HL-60 (cell line): Measurements from ENCODE around the gene CSMD2.

ENCODE experiments used
- DNase-seq, 2 experiments: peaks; one replicate each; pipeline ENCODE4 v3.0.0-alpha.2; 2010 to 2020; ENCODE audit warnings: low read depth in 1 of 2, low spot score in 1 of 2
- H3K27ac ChIP-seq: fragments of 250-450 bp; sonication (Bioruptor Pico); replicated peaks from 2 replicates; pipeline ENCODE4 v1.5.1; 2020; ENCODE audit warnings: mild to moderate bottlenecking, moderate library complexity
- H3K27me3 ChIP-seq: fragments of 250-450 bp; sonication (Bioruptor Pico); 2 replicates; pipeline ENCODE4 v1.5.1; 2021; ENCODE audit warnings: mild to moderate bottlenecking, moderate library complexity; ENCODE audit not compliant: insufficient read depth, poor library complexity, severe bottlenecking
- H3K4me3 ChIP-seq: replicated peaks from 2 replicates; pipeline ENCODE4 v1.5.1; 2011; ENCODE audit warnings: mild to moderate bottlenecking, control low read depth, low read length; ENCODE audit not compliant: insufficient read depth
- CTCF ChIP-seq: IDR thresholded peaks from one replicate; pipeline ENCODE4 v1.5.1; 2011; ENCODE audit warnings: low read length, control low read depth, inconsistent platforms; ENCODE audit not compliant: insufficient read depth
- GABPA ChIP-seq: IDR thresholded peaks from 2 replicates; pipeline ENCODE4 v1.6.1; 2012; ENCODE audit warnings: low read depth
- POLR2AphosphoS5 ChIP-seq: IDR thresholded peaks from 2 replicates; pipeline ENCODE4 v1.6.1; 2012; ENCODE audit warnings: low read depth
- REST ChIP-seq: IDR thresholded peaks from 2 replicates; pipeline ENCODE4 v1.6.1; 2012; ENCODE audit warnings: low read depth; ENCODE audit not compliant: insufficient replicate concordance
- SPI1 ChIP-seq: IDR thresholded peaks from 2 replicates; pipeline ENCODE4 v1.6.1; 2012; ENCODE audit warnings: low read depth, mild to moderate bottlenecking, borderline replicate concordance

Gene CSMD2

GRCh38 chr1:34049994-34050393 is 115.0 kb downstream of the CSMD2 start:
- Histone ChIP-seq H3K27ac (no peak overlapping the region), H3K27me3 (no peaks in the 10 kb centered on the region), H3K4me3 (no peak overlapping the region)
- no peak for DNase-seq
- TF ChIP-seq GABPA: no peak
- TF ChIP-seq REST: no peak
- TF ChIP-seq POLR2AphosphoS5: no peak
- TF ChIP-seq CTCF: no peak
- TF ChIP-seq SPI1: no peak

- H3K27me3 ChIP-seq: no peaks in the 10 kb centered on the region
Observed at GRCh38 chr1:34049477-34049876, 115.6 kb downstream of the CSMD2 start.

DNA sequence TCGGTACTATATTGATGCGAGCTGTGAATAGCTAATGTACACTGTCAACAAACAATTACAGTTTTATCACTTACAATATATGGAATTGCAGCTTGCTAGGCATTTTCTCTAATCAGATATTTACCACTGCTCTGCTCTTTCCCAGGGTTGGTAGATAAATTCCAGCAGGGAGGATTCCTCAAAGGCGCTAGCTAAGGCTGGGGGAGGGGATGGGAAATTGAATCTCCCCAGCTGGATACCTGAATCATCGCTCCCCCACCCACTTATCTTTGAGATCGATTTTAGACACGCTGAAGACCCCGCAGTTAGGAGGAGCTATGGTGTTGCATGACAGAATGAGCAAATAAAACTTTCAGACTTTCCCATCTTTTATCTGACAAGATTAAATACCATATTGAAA is 127.2 kb downstream of the CSMD2 start:
- no peak for DNase-seq
- Histone ChIP-seq H3K4me3 (no peak overlapping the region), H3K27ac (no peak overlapping the region)

More at GRCh38 chr1:34049477-34049876, 115.6 kb downstream of the CSMD2 start:
- DNase-seq: no peak
- Histone ChIP-seq H3K27ac (no peak overlapping the region), H3K4me3 (no peak overlapping the region)
- no peak for TF ChIP-seq GABPA
- no peak for TF ChIP-seq CTCF
- no peak for TF ChIP-seq SPI1
- no peak for TF ChIP-seq REST
- TF ChIP-seq POLR2AphosphoS5: no peak

More for the DNA sequence above, 127.2 kb downstream of the CSMD2 start:
- no peaks in the 10 kb centered on the region for H3K27me3 ChIP-seq
- TF ChIP-seq REST (no peak), POLR2AphosphoS5 (no peak)
